C4-2B (cell line): ENCODE measurements around the gene ABCA8.

ENCODE experiments used
- H3K27ac ChIP-seq: fragments of 450-650 bp; 2 replicates; pipeline ENCODE4 v1.5.1; 2017
- CTCF ChIP-seq: fragments of 450-650 bp; conservative IDR thresholded peaks from 2 replicates; pipeline ENCODE4 v1.5.1; 2017; ENCODE audit warnings: mild to moderate bottlenecking
- ZFX ChIP-seq: fragments of 450-650 bp; IDR thresholded peaks from 2 replicates; pipeline ENCODE4 v1.6.1; 2017

The ABCA8 gene

GRCh38 chr17:68878226-68878885 is 76.8 kb downstream of the ABCA8 start:
- H3K27ac ChIP-seq = no peak overlapping the region
- TF ChIP-seq ZFX = no peak
- no peak for TF ChIP-seq CTCF

GRCh38 chr17:68871447-68871846 is 83.7 kb downstream of the ABCA8 start:
- H3K27ac ChIP-seq = no peak overlapping the region
- TF ChIP-seq CTCF = no peak
- no peak for TF ChIP-seq ZFX

- TF ChIP-seq ZFX (no peak), CTCF (no peak)
- no peak overlapping the region for H3K27ac ChIP-seq
These were observed 84.2 kb downstream of the ABCA8 start for GRCh38 chr17:68870976-68871375.

- H3K27ac ChIP-seq = no peak overlapping the region
- TF ChIP-seq ZFX = no peak
- TF ChIP-seq CTCF = no peak
These were observed 84.9 kb downstream of the ABCA8 start for GRCh38 chr17:68870161-68870826.

GRCh38 chr17:68868708-68869107 is 86.5 kb downstream of the ABCA8 start:
- TF ChIP-seq CTCF (no peak), ZFX (no peak)
- H3K27ac ChIP-seq = no peak overlapping the region

GRCh38 chr17:68867759-68868516 is 87.3 kb downstream of the ABCA8 start:
- no peak for TF ChIP-seq CTCF
- TF ChIP-seq ZFX = no peak
- H3K27ac ChIP-seq = no peak overlapping the region

- no peak overlapping the region for H3K27ac ChIP-seq
- no peak for TF ChIP-seq ZFX
These were observed 89.6 kb downstream of the ABCA8 start for GRCh38 chr17:68865584-68865983.
